B cell (primary cell): ENCODE results near the gene IFI30. TPM values are rescaled to one million over a fixed set of nuclear protein-coding genes. Genes with fewer than 3 reads are reported as not detected.

Source experiments
- ATAC-seq: fragments of 200-7000 bp; cut with Tn5 transposase; one replicate; pipeline ENCODE4 v1.10.0; 2021; ENCODE audit warnings: low read depth, mild to moderate bottlenecking, moderate number of reproducible peaks, moderate library complexity
- CTCF ChIA-PET: fragments of 350-600 bp; sonication (Branson Sonifier 250); formaldehyde crosslinking; loops from one replicate; lab custom pipeline; 2021; ENCODE audit warnings: antibody characterized with exemption, inconsistent platforms; lab: Charles Lee
- POLR2A ChIA-PET: fragments of 350-600 bp; sonication (Branson Sonifier 250); formaldehyde crosslinking; loops from one replicate; lab custom pipeline; 2021; ENCODE audit warnings: antibody characterized with exemption; lab: Charles Lee
- DNase-seq: peaks from one replicate; pipeline ENCODE4 v3.0.0; 2013
- H2AFZ ChIP-seq: 2 replicates; pipeline ENCODE4 v1.6.1; 2012; ENCODE audit warnings: mild to moderate bottlenecking, low read depth, low read length; ENCODE audit not compliant: insufficient read depth, poor library complexity, severe bottlenecking
- H3K27ac ChIP-seq, 2 donors: 1 replicate in 1 of 2; 2 replicates in 1 of 2; pipeline ENCODE4 v1.5.1; 2012 to 2013; ENCODE audit warnings: low read length in 2 of 2, mild to moderate bottlenecking in 2 of 2, moderate library complexity in 1 of 2
- H3K27me3 ChIP-seq, 4 experiments: fragments of 200-600 bp in 1 of 4; sonication (generic) in 1 of 4; replicated peaks in 1 of 4; 1 replicate in 2 of 4; 2 replicates in 2 of 4; pipeline versions ENCODE4 v1.6.1 to v1.7.0; 2013 to 2016; ENCODE audit warnings: low read length in 3 of 4, mild to moderate bottlenecking in 2 of 4, mixed read lengths in 1 of 4, moderate library complexity in 1 of 4; ENCODE audit not compliant: insufficient read depth in 4 of 4, control insufficient read depth in 3 of 4; ENCODE audit errors: control extremely low read depth in 1 of 4
- H3K36me3 ChIP-seq, 2 experiments: replicated peaks in 1 of 2; 1 replicate in 1 of 2; 2 replicates in 1 of 2; pipeline versions ENCODE4 v1.6.1 to v1.7.1; 2013; ENCODE audit warnings: low read length in 1 of 2; ENCODE audit not compliant: insufficient read depth in 2 of 2, control insufficient read depth in 1 of 2; ENCODE audit errors: control extremely low read depth in 1 of 2, extremely low read depth in 1 of 2
- H3K4me1 ChIP-seq, 2 donors: fragments of 200-600 bp in 1 of 2; sonication (generic) in 1 of 2; 1 replicate in 1 of 2; 2 replicates in 1 of 2; pipeline versions ENCODE4 v1.5.1 to v1.6.1; 2013 to 2017; ENCODE audit warnings: low read length in 2 of 2; ENCODE audit not compliant: control insufficient read depth in 2 of 2, insufficient read depth in 2 of 2
- H3K4me2 ChIP-seq: replicated peaks from 2 replicates; pipeline ENCODE3; 2012; ENCODE audit warnings: mild to moderate bottlenecking, low read depth, low read length; ENCODE audit not compliant: poor library complexity, severe bottlenecking
- H3K4me3 ChIP-seq, 5 experiments: fragments of 200-600 bp in 1 of 5; sonication (generic) in 1 of 5; 1 replicate in 3 of 5; 2 replicates in 2 of 5; pipeline versions ENCODE4 v1.5.1 to v1.7.0; 2011 to 2016; ENCODE audit warnings: low read length in 4 of 5, mild to moderate bottlenecking in 4 of 5, low read depth in 2 of 5, control low read depth in 1 of 5, moderate library complexity in 1 of 5; ENCODE audit not compliant: insufficient read depth in 1 of 5; ENCODE audit errors: control extremely low read depth in 1 of 5, extremely low read depth in 1 of 5
- H3K79me2 ChIP-seq: fragments of 200-600 bp; sonication (generic); one replicate; pipeline ENCODE4 v1.6.0; 2016; ENCODE audit warnings: low read length; ENCODE audit not compliant: control insufficient read depth, insufficient read depth
- H3K9ac ChIP-seq: fragments of 200-600 bp; sonication (generic); 2 replicates; pipeline ENCODE4 v1.6.1; 2017; ENCODE audit warnings: mild to moderate bottlenecking, low read length, moderate library complexity
- H3K9me3 ChIP-seq, 3 donors: one replicate each; pipeline versions ENCODE4 v1.6.1 to v1.7.1; 2013; ENCODE audit warnings: low read length in 2 of 3; ENCODE audit not compliant: control insufficient read depth in 2 of 3, insufficient read depth in 1 of 3; ENCODE audit errors: control extremely low read depth in 1 of 3
- H4K20me1 ChIP-seq: 2 replicates; pipeline ENCODE4 v1.6.0; 2012; ENCODE audit warnings: mild to moderate bottlenecking, low read length; ENCODE audit not compliant: insufficient read depth, control insufficient read depth, poor library complexity, severe bottlenecking
- H3K27ac Mint-ChIP-seq: one replicate; pipeline ENCODE4 v1.8.0; 2021; ENCODE audit warnings: mixed read lengths
- H3K27me3 Mint-ChIP-seq: one replicate; pipeline ENCODE4 v1.8.0; 2021; ENCODE audit warnings: mixed read lengths
- H3K4me1 Mint-ChIP-seq: one replicate; pipeline ENCODE4 v1.8.0; 2021; ENCODE audit warnings: mixed read lengths
- H3K4me3 Mint-ChIP-seq: one replicate; pipeline ENCODE4 v1.8.0; 2021; ENCODE audit warnings: mixed read lengths
- H3K9me3 Mint-ChIP-seq: one replicate; pipeline ENCODE4 v1.8.0; 2022; ENCODE audit warnings: mixed read lengths; ENCODE audit not compliant: insufficient read depth
- EZH2 ChIP-seq: IDR thresholded peaks from 2 replicates; pipeline ENCODE4 v1.6.1; 2012; ENCODE audit warnings: borderline replicate concordance, low read depth, mild to moderate bottlenecking, moderate library complexity, low read length; ENCODE audit not compliant: insufficient read depth, poor library complexity, severe bottlenecking
- WGBS: methylation state at CpG from one replicate; pipeline ENCODE4 v1.1.5; 2013; ENCODE audit warnings: missing lambda C conversion rate; ENCODE audit not compliant: insufficient coverage; 5-methylcytosine and 5-hydroxymethylcytosine counted together
- intact Hi-C: fragments of 100-400 bp; cut with micrococcal nuclease; formaldehyde crosslinking; loops from one replicate; pipeline ENCODE4 v1.10.0; 2022
- polyA plus RNA-seq: library from polyadenylated mRNA; depleted of rRNA; stranded (reverse); fragments of >200 nt; gene quantifications from 2 replicates; pipeline ENCODE4 v1.2.3, GENCODE V29; 2012
- total RNA-seq, 2 donors: library from RNA; stranded (reverse); fragments of 120-200 nt in 1 of 2; gene quantifications; 1 replicate in 1 of 2; 2 replicates in 1 of 2; pipeline versions ENCODE4 v1.2.3 to v1.2.4, GENCODE V29; 2013 to 2022
- TF ChIP-seq, protein P1 (sequence below): fragments of 200-600 bp; IDR thresholded peaks from one replicate; pipeline ENCODE4 v1.8.0; 2022; ENCODE audit warnings: antibody characterized with exemption, mild to moderate bottlenecking

Gene IFI30
- total and polyA plus RNA-seq, 2 donors (not counting 1 experiment from before 2014, with no cell fraction given) = 171 to 222 TPM

- H2AFZ ChIP-seq = no peak overlapping the region
- Mint-ChIP-seq H3K27ac (no peak overlapping the region), H3K4me1 (no peaks in the 10 kb centered on the region), H3K9me3 (no peaks in the 10 kb centered on the region), H3K4me3 (no peak overlapping the region), H3K27me3 (no peaks in the 10 kb centered on the region)
- TF ChIP-seq EZH2 = no peak
- TF ChIP-seq, protein P1, sequence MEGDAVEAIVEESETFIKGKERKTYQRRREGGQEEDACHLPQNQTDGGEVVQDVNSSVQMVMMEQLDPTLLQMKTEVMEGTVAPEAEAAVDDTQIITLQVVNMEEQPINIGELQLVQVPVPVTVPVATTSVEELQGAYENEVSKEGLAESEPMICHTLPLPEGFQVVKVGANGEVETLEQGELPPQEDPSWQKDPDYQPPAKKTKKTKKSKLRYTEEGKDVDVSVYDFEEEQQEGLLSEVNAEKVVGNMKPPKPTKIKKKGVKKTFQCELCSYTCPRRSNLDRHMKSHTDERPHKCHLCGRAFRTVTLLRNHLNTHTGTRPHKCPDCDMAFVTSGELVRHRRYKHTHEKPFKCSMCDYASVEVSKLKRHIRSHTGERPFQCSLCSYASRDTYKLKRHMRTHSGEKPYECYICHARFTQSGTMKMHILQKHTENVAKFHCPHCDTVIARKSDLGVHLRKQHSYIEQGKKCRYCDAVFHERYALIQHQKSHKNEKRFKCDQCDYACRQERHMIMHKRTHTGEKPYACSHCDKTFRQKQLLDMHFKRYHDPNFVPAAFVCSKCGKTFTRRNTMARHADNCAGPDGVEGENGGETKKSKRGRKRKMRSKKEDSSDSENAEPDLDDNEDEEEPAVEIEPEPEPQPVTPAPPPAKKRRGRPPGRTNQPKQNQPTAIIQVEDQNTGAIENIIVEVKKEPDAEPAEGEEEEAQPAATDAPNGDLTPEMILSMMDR = no peak
- H4K20me1 ChIP-seq = peaks cover 24% of the 10 kb centered on the region
- ATAC-seq (no peak), DNase-seq (no peak)
- CTCF ChIA-PET = interaction anchor here (2.1 kb wide), 1 partner anchor 16 kb away, joined by 6 read pairs; no protein-coding TSS in a partner anchor
- intact Hi-C loops = no loop called here
- no peak overlapping the region for H3K9ac ChIP-seq
- H3K4me2 ChIP-seq = no peak overlapping the region
- no peaks in the 10 kb centered on the region for H3K79me2 ChIP-seq
- H3K4me3 ChIP-seq = no peak overlapping the region
- no peaks in the 10 kb centered on the region for H3K27me3 ChIP-seq
- no peaks in the 10 kb centered on the region for H3K9me3 ChIP-seq
- 97% methylated on average over 17 of the region's 19 CpGs for WGBS
- H3K4me1 ChIP-seq = no peaks in the 10 kb centered on the region
- H3K27ac ChIP-seq = no peak overlapping the region
- peaks cover 5 to 78% of the 10 kb centered on the region in 2 experiments for H3K36me3 ChIP-seq
- POLR2A ChIA-PET = interaction anchor here (0.6 kb wide), 2 partner anchors 20 to 369 kb away, joined by 3 to 5 read pairs; no protein-coding TSS in a partner anchor
Observed at GRCh38 chr19:18145391-18145999, 28.1 kb upstream of the IFI30 start.

GRCh38 chr19:18147396-18147795, 26.2 kb upstream of the IFI30 start:
- peaks cover 24% of the 10 kb centered on the region for H4K20me1 ChIP-seq
- H3K4me2 ChIP-seq = no peak overlapping the region
- POLR2A ChIA-PET = interaction anchor here (0.6 kb wide), 1 partner anchor 156 kb away, joined by 4 read pairs; no protein-coding TSS in a partner anchor
- Mint-ChIP-seq H3K4me3 (no peak overlapping the region), H3K27ac (no peak overlapping the region), H3K27me3 (no peaks in the 10 kb centered on the region), H3K4me1 (peaks cover 7% of the 10 kb centered on the region), H3K9me3 (no peaks in the 10 kb centered on the region)
- H3K9me3 ChIP-seq = no peaks in the 10 kb centered on the region
- H3K27ac ChIP-seq = no peak overlapping the region
- peaks cover 5 to 11% of the 10 kb centered on the region in 2 donors for H3K4me1 ChIP-seq
- no peaks in the 10 kb centered on the region for H3K79me2 ChIP-seq
- CTCF ChIA-PET = no interaction called here
- no peak overlapping the region for H2AFZ ChIP-seq
- peaks cover 3 to 63% of the 10 kb centered on the region in 2 experiments for H3K36me3 ChIP-seq
- no peak overlapping the region for H3K9ac ChIP-seq
- WGBS = 98% methylated on average over 4 of the region's 13 CpGs
- no peaks in the 10 kb centered on the region for H3K27me3 ChIP-seq
- ATAC-seq (no peak), DNase-seq (no peak)
- H3K4me3 ChIP-seq = no peak overlapping the region
- TF ChIP-seq, protein P1 = no peak
- no peak for TF ChIP-seq EZH2
- intact Hi-C loops = no loop called here
